GM18519 (cell line): ENCODE measurements around the gene SARS1.
"Not testable (repeated sequence)": the region's sequence is repeated elsewhere in the genome, so short reads cannot be mapped to it uniquely, and the experiment has no call there.

Source experiments
- ATAC-seq: cut with Tn5 transposase; IDR thresholded peaks from one replicate; pipeline ENCODE4 v1.9.1; 2021; ENCODE audit warnings: mild to moderate bottlenecking, moderate library complexity; ENCODE audit not compliant: unreplicated experiment, low FRiP score

SARS1 gene

GRCh38 chr1:109213824-109214693, at the start of gene SARS1:
SARS1 (plus strand) TSS chr1:109213918; CDS start chr1:109213993, 75 bp downstream.
- ATAC-seq, result peak; percentile 69

DNA sequence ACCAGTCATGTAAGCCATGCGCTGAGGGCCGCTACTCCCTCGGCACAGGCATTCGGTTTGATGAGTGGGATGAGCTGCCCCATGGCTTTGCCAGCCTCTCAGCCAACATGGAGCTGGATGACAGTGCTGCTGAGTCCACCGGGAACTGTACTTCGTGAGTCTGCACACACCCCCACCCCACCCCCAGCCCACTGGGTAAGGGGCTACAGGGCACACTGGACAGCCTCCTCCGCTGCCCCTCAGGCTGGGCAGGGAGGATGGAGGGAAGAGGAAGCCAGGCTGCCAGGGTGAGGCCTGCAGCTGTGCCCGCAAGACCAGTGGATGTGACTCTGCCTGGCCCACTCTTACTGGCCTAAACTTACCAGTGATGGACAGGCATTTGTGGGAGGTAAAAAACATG, 49.2 kb upstream of the SARS1 start:
- ATAC-seq, result no peak

DNA sequence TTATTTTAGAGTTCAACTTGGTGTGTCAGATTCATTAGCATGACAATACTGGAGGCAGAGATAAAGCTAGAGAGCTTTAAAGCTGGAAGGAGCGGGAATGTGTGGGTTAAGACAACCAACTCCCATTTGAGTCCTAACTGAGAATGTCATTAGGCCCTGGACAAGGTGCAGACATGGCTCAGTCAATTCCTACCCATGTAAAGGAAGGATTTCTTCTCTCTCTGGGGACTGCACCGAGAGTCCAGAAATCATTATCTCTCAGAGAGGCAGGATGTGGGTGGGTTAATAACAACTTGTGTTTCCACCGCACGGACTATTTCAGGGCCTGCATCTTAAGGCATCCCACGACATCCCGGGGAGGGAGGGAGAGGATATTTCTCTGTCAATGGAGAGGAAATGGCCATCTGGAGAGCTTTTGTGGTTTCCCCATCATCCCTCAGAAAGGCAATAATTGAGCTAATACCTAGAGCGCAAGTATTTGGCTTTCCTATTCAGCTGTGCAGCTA, 46.7 kb upstream of the SARS1 start:
- no peak for ATAC-seq

DNA sequence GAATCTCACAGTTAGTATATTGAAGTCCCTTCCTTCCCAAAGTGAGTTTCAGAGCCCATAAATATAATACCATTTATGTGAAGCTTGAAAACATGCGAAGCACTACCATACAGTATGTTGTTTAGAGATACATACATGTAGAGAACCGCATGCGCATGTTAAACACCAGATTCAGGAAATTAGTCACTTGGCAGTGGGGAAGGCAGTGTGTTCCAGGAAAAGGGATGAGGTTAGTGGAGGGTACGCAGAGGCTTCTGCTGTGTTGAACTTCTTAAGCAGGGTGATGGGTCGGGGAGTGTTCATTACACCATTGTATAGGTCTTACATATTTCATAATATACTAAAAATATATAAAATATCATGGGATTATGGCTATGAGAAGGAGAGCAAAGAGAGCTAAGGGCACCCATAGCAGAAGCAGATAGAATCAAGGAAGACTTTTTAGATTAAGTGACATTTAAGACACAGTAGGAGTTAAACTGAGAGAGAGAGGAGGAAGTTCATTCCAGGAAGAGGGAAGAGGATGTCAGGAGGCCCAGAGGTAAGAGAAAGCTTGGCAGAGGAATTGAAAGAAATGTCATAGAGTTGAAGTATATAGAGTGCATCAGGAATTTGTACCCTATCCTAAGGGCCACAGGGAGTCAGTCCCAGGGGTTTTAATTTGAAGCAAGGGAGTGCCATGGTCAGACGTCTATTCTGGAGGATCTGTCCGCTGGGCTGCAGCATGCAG, 43.5 kb upstream of the SARS1 start:
- no peak for ATAC-seq

- ATAC-seq, result no peak
These were observed 42.1 kb upstream of the SARS1 start for GRCh38 chr1:109171646-109172045.

- ATAC-seq, result not testable (repeated sequence)
These were observed 37.4 kb upstream of the SARS1 start for GRCh38 chr1:109176349-109176748.

DNA sequence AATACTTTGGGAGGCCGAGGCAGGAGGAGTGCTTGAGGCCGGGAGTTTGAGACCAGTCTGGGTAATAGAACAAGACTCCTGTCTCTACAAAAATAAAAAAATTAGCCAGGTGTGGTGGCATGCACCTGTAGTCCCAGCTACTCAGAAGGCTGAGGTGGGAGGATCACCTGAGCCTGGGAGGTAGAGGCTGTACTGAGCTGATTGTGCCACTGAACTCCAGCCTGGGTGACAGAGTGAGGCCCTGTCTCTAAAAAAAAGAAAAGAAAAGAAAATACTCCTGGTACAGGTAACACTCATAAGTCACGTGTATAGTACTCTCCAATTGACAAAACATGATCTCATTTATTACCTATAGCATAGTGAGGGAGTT, 33.0 kb upstream of the SARS1 start:
- ATAC-seq, result not testable (repeated sequence)

GRCh38 chr1:109181085-109181806, 32.5 kb upstream of the SARS1 start:
- ATAC-seq, result no peak

DNA sequence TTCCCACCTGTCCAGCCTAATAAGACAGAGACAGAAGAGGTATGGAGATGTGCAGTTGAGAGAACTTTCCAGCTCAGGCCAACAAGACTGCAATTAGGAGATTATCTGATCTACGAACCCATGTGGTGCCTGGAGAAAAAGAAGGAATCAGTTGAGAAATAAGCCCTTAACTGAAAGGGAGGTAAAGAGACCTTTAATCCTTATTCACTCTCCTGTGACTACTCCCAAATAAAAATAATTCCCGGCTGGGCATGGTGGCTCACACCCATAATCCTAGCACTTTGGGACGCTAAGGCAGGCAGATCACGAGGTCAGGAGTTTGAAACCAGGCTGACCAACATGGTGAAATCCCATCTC, 31.9 kb upstream of the SARS1 start:
- ATAC-seq, result no peak

- no peak for ATAC-seq
These were observed 30.5 kb upstream of the SARS1 start for GRCh38 chr1:109183058-109183738.

DNA sequence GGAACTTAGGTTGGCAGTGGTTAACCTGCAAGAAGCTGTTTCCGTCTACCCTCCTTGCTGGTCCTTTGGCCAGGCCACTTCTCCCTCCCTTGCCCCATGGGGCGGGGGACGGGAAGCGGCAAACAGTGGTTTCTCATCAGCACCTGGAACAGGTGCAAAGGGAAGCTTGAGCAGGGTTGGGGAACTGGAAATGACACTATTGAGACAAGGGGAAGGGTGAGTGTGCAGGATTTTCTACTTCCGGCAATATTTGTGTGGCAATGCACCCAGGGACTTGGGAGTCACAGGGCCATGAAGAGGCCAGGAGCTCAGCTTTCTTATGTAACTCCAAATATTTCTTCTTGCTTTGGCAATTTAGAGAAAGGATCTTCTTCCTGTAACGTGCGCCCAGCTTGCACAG, 29.0 kb upstream of the SARS1 start:
- ATAC-seq, result no peak

DNA sequence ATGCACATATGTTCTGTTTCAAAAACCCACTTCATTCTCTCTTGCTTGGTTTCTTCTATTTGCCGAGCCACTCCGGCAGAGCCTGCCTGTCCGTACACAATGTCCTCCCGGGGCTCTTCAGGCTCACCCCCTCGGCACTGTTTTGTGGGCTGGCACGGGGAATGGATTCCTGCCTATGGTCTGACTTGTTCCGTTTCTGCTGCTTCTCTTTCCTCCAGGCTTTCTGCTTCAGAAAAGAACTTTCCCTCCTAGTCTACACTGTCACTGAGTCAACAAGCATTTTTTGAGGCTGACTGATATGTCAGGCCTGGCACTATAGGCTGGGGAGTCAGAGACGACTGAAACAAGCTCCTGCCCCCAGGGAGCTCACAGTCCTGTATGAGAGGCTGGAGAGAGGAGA, 28.4 kb upstream of the SARS1 start:
- ATAC-seq, result no peak

- ATAC-seq, result no peak
These were observed 27.6 kb upstream of the SARS1 start for GRCh38 chr1:109185990-109186732.

- ATAC-seq, result no peak
These were observed 27.0 kb upstream of the SARS1 start for GRCh38 chr1:109186733-109187086.

DNA sequence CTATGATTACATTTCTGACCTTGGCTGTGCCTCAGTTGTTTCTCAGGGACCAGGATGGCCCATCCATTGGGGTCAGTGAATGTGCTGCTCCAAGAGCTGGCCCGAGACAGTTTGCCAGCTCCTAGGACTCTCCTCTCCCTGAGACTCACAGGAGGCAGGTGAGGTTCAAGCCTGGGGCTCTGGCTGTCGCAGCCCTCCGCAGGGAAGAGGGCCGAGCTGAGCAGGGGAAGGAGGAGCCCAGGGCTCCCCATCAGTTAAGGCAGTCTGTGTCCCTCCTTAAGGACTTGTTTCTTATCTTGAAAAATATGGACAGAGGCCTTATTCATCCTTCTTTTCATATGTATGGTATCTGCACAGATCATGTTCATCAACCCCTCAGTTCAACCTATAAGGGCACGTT, 26.6 kb upstream of the SARS1 start:
- ATAC-seq, result no peak

DNA sequence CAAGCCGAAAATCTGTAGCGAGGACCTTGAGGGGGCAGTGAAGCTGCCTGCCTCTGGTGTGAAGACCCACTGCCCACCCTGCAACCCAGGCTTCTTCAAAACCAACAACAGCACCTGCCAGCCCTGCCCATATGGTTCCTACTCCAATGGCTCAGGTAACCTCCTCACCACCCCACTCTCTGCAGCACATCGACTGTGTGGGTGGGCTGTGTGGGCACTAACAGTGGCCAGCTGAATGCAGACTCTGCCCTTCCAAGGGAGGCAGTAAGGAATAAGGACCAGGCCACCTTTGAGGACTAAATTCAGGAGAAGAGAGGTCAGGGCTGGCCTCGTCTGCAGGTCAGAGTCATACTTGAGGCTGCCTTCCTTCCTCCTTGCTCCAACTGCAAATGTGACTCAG, 25.5 kb upstream of the SARS1 start:
- no peak for ATAC-seq

DNA sequence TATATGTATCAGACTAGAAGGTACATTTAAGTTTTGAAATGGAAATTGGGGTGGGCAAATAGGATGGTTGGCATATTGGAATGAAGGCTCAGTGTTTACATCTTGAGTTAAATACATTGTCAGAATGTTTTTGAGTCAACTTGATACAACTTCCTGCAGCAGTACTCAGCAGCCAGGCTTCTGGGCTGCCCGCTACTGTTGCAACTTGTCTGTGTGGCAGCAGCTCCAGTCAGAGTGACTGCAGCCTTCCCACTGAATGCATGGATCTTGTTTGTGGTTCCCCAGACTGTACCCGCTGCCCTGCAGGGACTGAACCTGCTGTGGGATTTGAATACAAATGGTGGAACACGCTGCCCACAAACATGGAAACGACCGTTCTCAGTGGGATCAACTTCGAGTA, 24.9 kb upstream of the SARS1 start:
- ATAC-seq, result no peak

GRCh38 chr1:109190189-109190588, 23.5 kb upstream of the SARS1 start:
- ATAC-seq, result no peak

DNA sequence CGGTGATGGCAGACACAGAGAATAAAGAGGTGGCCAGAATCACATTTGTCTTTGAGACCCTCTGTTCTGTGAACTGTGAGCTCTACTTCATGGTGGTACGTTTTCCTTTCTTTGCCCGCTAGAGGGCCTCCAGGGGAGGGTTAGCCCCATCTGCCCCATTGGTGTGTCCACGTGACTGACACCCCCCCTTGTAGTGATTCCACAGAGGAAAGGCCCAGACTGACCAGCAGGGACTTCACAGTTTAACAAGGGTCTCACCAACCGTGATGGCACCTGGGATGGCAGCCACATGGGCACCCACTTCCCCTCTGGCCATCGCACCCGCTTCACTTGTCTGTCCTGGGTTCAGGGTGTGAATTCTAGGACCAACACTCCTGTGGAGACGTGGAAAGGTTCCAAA, 22.3 kb upstream of the SARS1 start:
- no peak for ATAC-seq

- ATAC-seq, result no peak
These were observed 21.8 kb upstream of the SARS1 start for GRCh38 chr1:109191891-109192290.
